Stimulated activated naive B cell treated with anti-CD40 and anti-IgM and Interleukin-4, amounts not matched to agents 10 μg/mL and 1 μg/mL and 100 μg/mL, for 72 hours (primary cell): ENCODE measurements around the gene TMEM183A.

Source experiments
- ATAC-seq, 2 donors: fragments of 150-1000 bp; cut with Tn5 transposase; replicated peaks; 2 replicates each; pipeline ENCODE4 v1.10.0; 2021; ENCODE audit warnings: moderate library complexity in 1 of 2
- DNase-seq: peaks from one replicate; pipeline ENCODE4 v3.0.0; 2021
- H3K27ac Mint-ChIP-seq: one replicate; pipeline ENCODE4 v1.8.0; 2022; ENCODE audit warnings: mild to moderate bottlenecking, mixed read lengths
- H3K27me3 Mint-ChIP-seq, 2 donors: one replicate each; pipeline ENCODE4 v1.8.0; 2022; ENCODE audit warnings: mixed read lengths in 2 of 2
- H3K36me3 Mint-ChIP-seq, 2 donors: one replicate each; pipeline ENCODE4 v1.8.0; 2022; ENCODE audit warnings: mixed read lengths in 2 of 2, mild to moderate bottlenecking in 1 of 2
- H3K4me1 Mint-ChIP-seq, 2 donors: one replicate each; pipeline ENCODE4 v1.8.0; 2022; ENCODE audit warnings: mixed read lengths in 2 of 2, mild to moderate bottlenecking in 1 of 2
- H3K4me3 Mint-ChIP-seq, 2 donors: one replicate each; pipeline ENCODE4 v1.8.0; 2022; ENCODE audit warnings: mild to moderate bottlenecking in 2 of 2, mixed read lengths in 2 of 2, moderate library complexity in 1 of 2
- H3K9me3 Mint-ChIP-seq, 2 donors: one replicate each; pipeline ENCODE4 v1.8.0; 2022; ENCODE audit warnings: mixed read lengths in 2 of 2, mild to moderate bottlenecking in 1 of 2

TMEM183A gene

GRCh38 chr1:203040513-203041275, 33.5 kb downstream of the TMEM183A start:
- H3K4me1 Mint-ChIP-seq: peaks cover 7 to 9% of the 10 kb centered on the region in 2 donors
- no peak overlapping the region for H3K27ac Mint-ChIP-seq
- ATAC-seq: no peak

DNA sequence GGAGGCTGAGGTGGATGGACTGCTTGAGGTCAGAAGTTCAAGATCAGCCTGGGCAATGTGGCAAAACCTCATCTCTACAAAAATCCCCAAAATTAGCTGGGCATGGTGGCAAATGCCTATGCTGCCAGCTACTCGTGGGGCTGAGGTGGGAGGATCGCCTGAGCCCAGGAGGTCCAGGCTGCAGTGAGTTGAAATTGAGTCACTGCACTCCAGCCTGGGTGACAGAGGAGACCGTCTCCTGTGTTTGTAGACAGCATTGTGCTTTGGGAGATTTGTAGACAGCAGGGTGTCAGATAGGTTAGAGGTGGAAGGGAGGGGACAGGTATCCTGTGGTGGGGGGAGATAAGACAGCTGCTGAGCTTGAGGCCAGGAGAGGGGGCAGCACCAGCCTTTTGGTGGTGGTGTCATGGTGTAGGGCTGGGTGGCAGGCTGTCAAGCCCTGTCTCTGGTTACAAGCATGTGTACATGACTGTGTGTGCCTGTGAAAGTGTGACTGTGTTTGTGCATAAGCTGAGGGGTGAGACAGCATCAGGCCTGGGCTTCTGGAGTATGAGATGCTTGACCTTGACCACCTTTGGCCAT, 34.3 kb downstream of the TMEM183A start:
- Mint-ChIP-seq H3K27ac (no peak overlapping the region), H3K36me3 (no peaks in the 10 kb centered on the region), H3K27me3 (peaks cover 8 to 28% of the 10 kb centered on the region in 2 donors), H3K4me1 (peaks cover 7 to 9% of the 10 kb centered on the region in 2 donors), H3K9me3 (no peaks in the 10 kb centered on the region), H3K4me3 (no peak overlapping the region)
- DNase-seq: no peak
- ATAC-seq: no peak

More at GRCh38 chr1:203040513-203041275, 33.5 kb downstream of the TMEM183A start:
- no peak for DNase-seq
- H3K4me3 Mint-ChIP-seq: no peak overlapping the region
- no peaks in the 10 kb centered on the region for H3K9me3 Mint-ChIP-seq
- H3K36me3 Mint-ChIP-seq: no peaks in the 10 kb centered on the region
- peaks cover 8 to 28% of the 10 kb centered on the region in 2 donors for H3K27me3 Mint-ChIP-seq

DNA sequence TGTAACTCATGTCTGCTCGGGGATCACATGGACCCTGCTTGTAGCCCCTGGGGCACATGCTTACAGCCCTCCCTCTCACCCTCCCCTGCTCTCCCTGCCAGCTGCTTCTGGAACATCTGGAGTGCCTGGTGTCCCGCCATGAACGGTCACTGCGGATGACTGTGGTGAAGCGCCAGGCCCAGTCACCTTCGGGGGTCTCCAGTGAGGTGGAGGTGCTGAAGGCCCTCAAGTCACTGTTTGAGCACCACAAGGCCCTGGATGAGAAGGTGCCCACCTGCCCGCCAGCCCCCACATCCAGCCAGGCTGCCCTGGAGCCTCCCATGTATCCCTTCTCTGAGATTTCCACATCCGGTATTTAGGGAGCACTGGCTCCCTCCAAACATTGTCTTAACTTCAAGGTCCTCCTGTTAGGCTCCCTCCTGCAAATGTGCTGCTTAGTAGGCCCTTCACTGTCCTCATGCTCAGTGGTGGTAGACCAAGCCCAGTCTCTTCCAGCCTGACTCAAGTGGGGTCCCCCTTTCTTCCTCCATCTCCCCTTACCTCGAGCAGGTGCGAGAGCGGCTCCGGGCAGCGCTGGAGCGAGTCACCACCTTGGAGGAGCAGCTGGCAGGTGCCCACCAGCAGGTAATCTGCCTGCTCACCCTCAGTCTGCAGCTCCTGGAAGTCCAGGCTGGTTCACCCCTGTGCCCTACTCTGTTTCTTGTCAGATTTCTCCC, 36.8 kb downstream of the TMEM183A start:
- DNase-seq (no peak), ATAC-seq (no peak)
- Mint-ChIP-seq H3K4me1 (peaks cover 4 to 7% of the 10 kb centered on the region in 2 donors), H3K36me3 (no peaks in the 10 kb centered on the region), H3K27ac (no peak overlapping the region), H3K9me3 (no peaks in the 10 kb centered on the region), H3K27me3 (peaks cover 15 to 22% of the 10 kb centered on the region in 2 donors), H3K4me3 (no peak overlapping the region)

GRCh38 chr1:203044546-203045250, 37.5 kb downstream of the TMEM183A start:
- Mint-ChIP-seq H3K4me1 (no peaks in the 10 kb centered on the region), H3K36me3 (no peaks in the 10 kb centered on the region), H3K4me3 (no peak overlapping the region), H3K27ac (no peak overlapping the region), H3K27me3 (peaks cover 8 to 16% of the 10 kb centered on the region in 2 donors), H3K9me3 (no peaks in the 10 kb centered on the region)
- ATAC-seq (no peak), DNase-seq (no peak)

GRCh38 chr1:203045336-203045735, 38.2 kb downstream of the TMEM183A start:
- peaks cover 9 to 18% of the 10 kb centered on the region in 2 donors for H3K27me3 Mint-ChIP-seq
- DNase-seq (no peak), ATAC-seq (no peak)

GRCh38 chr1:203045821-203046594, 38.8 kb downstream of the TMEM183A start:
- Mint-ChIP-seq H3K27ac (no peak overlapping the region), H3K36me3 (no peaks in the 10 kb centered on the region), H3K4me1 (no peaks in the 10 kb centered on the region), H3K9me3 (no peaks in the 10 kb centered on the region), H3K4me3 (no peak overlapping the region), H3K27me3 (peaks cover 14 to 18% of the 10 kb centered on the region in 2 donors)
- DNase-seq: no peak
- no peak for ATAC-seq

More at GRCh38 chr1:203045336-203045735, 38.2 kb downstream of the TMEM183A start:
- Mint-ChIP-seq H3K36me3 (no peaks in the 10 kb centered on the region), H3K9me3 (no peaks in the 10 kb centered on the region), H3K4me1 (no peaks in the 10 kb centered on the region), H3K4me3 (no peak overlapping the region), H3K27ac (no peak overlapping the region)

- H3K9me3 Mint-ChIP-seq: no peaks in the 10 kb centered on the region
- H3K4me1 Mint-ChIP-seq: peaks cover 0 to 3% of the 10 kb centered on the region in 2 donors
- no peaks in the 10 kb centered on the region for H3K36me3 Mint-ChIP-seq
- DNase-seq: no peak
- no peak overlapping the region for H3K27ac Mint-ChIP-seq
- ATAC-seq: peak in 1 of 2 donors; percentile 29
- H3K27me3 Mint-ChIP-seq: peaks cover 25% of the 10 kb centered on the region in 2 donors
- no peak overlapping the region for H3K4me3 Mint-ChIP-seq
Measured at GRCh38 chr1:203046984-203047630, 39.9 kb downstream of the TMEM183A start.

GRCh38 chr1:203048086-203048485, 40.9 kb downstream of the TMEM183A start:
- Mint-ChIP-seq H3K4me3 (no peak overlapping the region), H3K27ac (no peak overlapping the region), H3K9me3 (no peaks in the 10 kb centered on the region), H3K36me3 (no peaks in the 10 kb centered on the region), H3K27me3 (peaks cover 25 to 31% of the 10 kb centered on the region in 2 donors), H3K4me1 (peaks cover 0 to 3% of the 10 kb centered on the region in 2 donors)
- ATAC-seq (no peak), DNase-seq (no peak)

DNA sequence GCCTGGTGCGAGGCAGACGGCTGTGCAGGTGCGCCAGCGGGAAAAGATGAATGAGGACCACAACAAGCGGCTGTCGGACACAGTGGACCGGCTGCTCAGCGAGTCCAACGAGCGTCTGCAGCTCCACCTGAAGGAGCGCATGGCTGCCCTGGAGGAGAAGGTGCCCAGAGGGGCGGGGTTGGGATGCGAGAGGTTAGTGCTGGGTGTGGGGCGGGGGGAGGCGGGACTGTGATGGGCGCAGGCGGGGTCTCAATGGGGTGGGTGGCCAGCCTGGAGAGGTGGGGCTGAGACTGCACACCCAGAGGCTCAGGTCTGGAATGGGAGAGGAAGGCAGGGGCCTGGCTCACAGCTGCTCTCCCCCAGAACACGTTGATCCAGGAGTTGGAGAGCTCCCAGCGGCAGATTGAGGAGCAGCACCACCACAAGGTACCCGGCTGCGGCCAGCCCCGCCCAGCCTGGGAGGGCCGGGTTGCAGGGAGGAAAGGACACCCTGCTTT, 41.4 kb downstream of the TMEM183A start:
- Mint-ChIP-seq H3K4me1 (peaks cover 0 to 3% of the 10 kb centered on the region in 2 donors), H3K36me3 (no peaks in the 10 kb centered on the region), H3K9me3 (no peaks in the 10 kb centered on the region), H3K4me3 (no peak overlapping the region), H3K27ac (no peak overlapping the region), H3K27me3 (peaks cover 25 to 31% of the 10 kb centered on the region in 2 donors)
- DNase-seq (no peak), ATAC-seq (no peak)

- Mint-ChIP-seq H3K9me3 (no peaks in the 10 kb centered on the region), H3K27ac (no peak overlapping the region), H3K4me3 (no peak overlapping the region), H3K27me3 (peaks cover 25 to 31% of the 10 kb centered on the region in 2 donors), H3K4me1 (peaks cover 0 to 3% of the 10 kb centered on the region in 2 donors), H3K36me3 (no peaks in the 10 kb centered on the region)
- no peak for DNase-seq
- ATAC-seq: no peak
Measured at GRCh38 chr1:203049077-203049476, 41.9 kb downstream of the TMEM183A start.

DNA sequence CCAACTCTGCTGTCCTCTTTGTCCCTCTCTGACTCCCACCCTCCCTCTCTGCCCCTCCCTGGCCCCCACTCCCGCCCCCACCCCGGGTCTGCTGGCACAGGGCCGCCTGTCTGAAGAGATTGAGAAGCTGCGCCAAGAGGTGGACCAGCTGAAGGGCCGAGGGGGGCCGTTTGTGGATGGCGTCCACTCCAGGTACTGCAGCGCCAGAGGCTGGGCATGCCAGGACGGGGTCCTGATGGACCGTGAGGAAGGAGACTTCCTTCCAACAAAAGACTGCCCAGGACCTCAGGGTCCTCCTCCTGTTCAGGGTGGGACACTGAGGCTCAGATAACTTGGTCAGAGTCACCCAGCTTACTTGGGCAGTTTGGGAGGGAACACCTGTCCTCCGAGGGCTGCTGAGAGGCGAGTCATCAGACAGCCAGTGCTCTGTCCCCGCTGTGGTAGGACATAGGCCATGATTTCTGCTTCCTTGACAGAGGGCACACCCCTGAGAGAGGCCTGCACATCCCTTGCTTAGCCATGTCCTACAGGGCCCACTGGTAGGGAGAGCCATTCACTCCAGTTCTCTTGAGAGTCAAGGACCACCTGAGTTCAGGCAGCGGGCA, 42.5 kb downstream of the TMEM183A start:
- Mint-ChIP-seq H3K9me3 (no peaks in the 10 kb centered on the region), H3K4me3 (no peak overlapping the region), H3K27me3 (peaks cover 25 to 31% of the 10 kb centered on the region in 2 donors), H3K27ac (peak overlapping the region; percentile 79), H3K36me3 (no peaks in the 10 kb centered on the region), H3K4me1 (peaks cover 0 to 3% of the 10 kb centered on the region in 2 donors)
- DNase-seq (no peak), ATAC-seq (no peak)

DNA sequence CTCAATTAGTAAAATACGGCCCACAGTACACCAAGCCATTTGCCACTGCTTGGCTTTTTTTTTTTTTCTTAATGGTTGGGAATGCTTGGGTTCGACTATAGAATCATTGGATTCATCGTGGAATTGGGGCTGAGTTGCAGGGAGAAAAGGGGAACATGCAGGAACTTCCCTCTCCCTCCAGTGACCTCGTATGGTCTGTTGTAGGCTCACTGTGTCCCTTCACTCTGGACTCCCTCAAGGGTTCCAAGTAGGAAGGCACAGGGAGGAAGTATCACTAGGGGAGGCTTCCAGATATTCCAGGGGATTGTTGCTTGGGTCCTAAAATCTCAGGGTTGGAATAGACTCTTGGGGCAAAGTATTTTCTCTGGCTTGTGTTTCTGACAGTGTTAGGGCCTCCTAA, 43.7 kb downstream of the TMEM183A start:
- Mint-ChIP-seq H3K36me3 (no peaks in the 10 kb centered on the region), H3K27ac (no peak overlapping the region), H3K27me3 (peaks cover 25 to 35% of the 10 kb centered on the region in 2 donors), H3K4me3 (no peak overlapping the region), H3K9me3 (no peaks in the 10 kb centered on the region), H3K4me1 (peaks cover 0 to 3% of the 10 kb centered on the region in 2 donors)
- ATAC-seq (no peak), DNase-seq (no peak)
